ENCODE data around the gene DCST2. TPM values are rescaled to one million over a fixed set of nuclear protein-coding genes. Genes with fewer than 3 reads are reported as not detected.

Gene DCST2
- total and polyA plus RNA-seq, 12 donors = 0.14 to 15.2 (median 1.1) TPM; not detected in 2

DNA sequence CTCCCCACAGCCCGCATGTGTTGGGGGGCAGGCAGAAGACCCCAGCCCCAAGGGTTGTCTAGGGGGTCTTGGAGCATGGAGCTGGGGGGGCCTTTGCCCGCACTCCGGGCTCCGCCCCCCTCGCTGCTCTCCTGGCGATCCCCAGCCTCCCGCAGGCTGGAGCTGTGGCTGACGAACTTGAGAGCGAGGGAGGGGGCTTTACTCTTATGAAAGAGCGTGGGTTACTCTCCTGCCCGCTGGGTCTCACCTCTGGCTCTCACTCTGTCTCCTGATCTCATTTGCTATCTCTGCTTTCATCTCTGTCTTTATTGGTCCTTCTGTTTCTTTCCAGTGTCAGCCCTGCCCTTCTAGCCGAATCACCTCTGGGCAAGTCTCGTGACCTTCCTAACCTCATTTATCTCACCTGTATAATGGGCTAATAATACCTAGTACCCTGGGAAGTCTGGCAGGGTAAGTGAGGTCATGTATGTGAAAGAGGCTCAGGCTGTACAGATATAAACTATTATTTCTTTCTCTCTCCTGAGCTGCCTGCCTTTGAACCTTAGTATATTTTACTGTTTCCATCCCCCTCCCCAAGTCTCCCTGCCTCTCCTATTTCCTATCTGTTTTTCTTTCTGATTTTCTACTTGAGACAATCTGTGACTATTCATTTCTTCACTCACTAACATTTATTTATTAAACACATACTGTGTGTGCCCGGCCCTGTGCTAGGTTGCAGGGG is 30.7 kb upstream of the DCST2 start:
- intact Hi-C loops (cut with DNase I) = loop anchor here in 1 of 2 donors (5.0 kb wide), 1 partner anchor 157 kb away; no protein-coding TSS in a partner anchor
- 5 to 11% (median 6%) methylated on average over 7 to 14 of the region's 14 CpGs for WGBS, 4 donors
- peak overlapping the region; percentile 10 to 94 (median 78) for H3K27ac ChIP-seq

DNA sequence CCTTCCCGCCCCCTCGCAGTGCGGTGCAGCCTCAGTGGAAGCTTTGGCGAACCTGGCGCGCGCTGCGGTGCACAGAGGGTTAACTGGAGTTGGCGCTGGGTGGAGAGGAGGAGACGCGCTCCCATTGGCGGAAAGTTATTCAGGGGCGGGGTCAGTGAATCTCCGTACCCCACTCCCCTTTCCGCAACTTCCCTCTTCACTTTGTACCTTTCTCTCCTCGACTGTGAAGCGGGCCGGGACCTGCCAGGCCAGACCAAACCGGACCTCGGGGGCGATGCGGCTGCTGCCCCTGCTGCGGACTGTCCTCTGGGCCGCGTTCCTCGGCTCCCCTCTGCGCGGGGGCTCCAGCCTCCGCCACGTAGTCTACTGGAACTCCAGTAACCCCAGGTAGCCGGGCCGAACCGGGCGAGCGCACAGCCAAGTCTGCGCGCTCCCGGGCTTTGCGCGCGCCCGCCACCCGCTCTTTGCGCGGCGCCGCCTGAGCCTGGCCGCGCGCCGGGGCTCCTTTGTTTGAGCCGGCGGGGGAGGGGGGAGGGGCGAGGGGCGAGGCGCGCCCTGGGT is 30.0 kb upstream of the DCST2 start, which contains the start of gene EFNA4:
TSS of gene EFNA4 (plus strand) at position 191 of the 561 bp plus-strand sequence. CDS start at position 275, 84 bp downstream.
- TF ChIP-seq, protein P1, sequence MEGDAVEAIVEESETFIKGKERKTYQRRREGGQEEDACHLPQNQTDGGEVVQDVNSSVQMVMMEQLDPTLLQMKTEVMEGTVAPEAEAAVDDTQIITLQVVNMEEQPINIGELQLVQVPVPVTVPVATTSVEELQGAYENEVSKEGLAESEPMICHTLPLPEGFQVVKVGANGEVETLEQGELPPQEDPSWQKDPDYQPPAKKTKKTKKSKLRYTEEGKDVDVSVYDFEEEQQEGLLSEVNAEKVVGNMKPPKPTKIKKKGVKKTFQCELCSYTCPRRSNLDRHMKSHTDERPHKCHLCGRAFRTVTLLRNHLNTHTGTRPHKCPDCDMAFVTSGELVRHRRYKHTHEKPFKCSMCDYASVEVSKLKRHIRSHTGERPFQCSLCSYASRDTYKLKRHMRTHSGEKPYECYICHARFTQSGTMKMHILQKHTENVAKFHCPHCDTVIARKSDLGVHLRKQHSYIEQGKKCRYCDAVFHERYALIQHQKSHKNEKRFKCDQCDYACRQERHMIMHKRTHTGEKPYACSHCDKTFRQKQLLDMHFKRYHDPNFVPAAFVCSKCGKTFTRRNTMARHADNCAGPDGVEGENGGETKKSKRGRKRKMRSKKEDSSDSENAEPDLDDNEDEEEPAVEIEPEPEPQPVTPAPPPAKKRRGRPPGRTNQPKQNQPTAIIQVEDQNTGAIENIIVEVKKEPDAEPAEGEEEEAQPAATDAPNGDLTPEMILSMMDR (IDR thresholded peaks at IDR 0.05) = no peak
- TF ChIP-seq POLR2A (IDR thresholded peaks at IDR 0.05) = peak; percentile 32 to 69
- no peaks in the 10 kb centered on the region for H3K27me3 ChIP-seq
- WGBS, 4 donors = 0 to 1% (median 0%) methylated on average over 17 to 57 of the region's 57 CpGs
- no peaks in the 10 kb centered on the region for H3K9me3 ChIP-seq (replicated peaks in 1 of 3)
- H3K27ac ChIP-seq = peak within 1 kb of the TSS; percentile 20 to 94 (median 78)
- DNase-seq = peak; percentile 85 to 91 (median 89)
- peaks cover 0 to 2% of the 10 kb centered on the region in 2 donors for H3K36me3 ChIP-seq (replicated peaks in 1 of 2)
- peak within 1 kb of the TSS; percentile 60 to 89 (median 68) for H3K4me3 ChIP-seq
- intact Hi-C loops (cut with DNase I) = loop anchor here in 1 of 2 donors (2.0 to 5.0 kb wide), 2 partner anchors 21 to 156 kb away; no protein-coding TSS in a partner anchor
- peaks cover 11 to 36% of the 10 kb centered on the region in 2 donors for H3K4me1 ChIP-seq (replicated peaks in 1 of 2)

More for the DNA sequence above, 30.7 kb upstream of the DCST2 start:
- Histone ChIP-seq H3K36me3 (replicated peaks in 1 of 2) (no peaks in the 10 kb centered on the region), H3K27me3 (no peaks in the 10 kb centered on the region), H3K4me3 (peak overlapping the region in 3 of 4 donors; percentile 63 to 89 (median 74)), H3K4me1 (replicated peaks in 1 of 2) (peaks cover 11 to 40% of the 10 kb centered on the region in 2 donors), H3K9me3 (replicated peaks in 1 of 3) (no peaks in the 10 kb centered on the region)
- peak in 4 of 7 donors; percentile 42 to 62 (median 52) for DNase-seq
- no peak for TF ChIP-seq POLR2A (IDR thresholded peaks at IDR 0.05)
- TF ChIP-seq, protein P1 (IDR thresholded peaks at IDR 0.05) = no peak

DNA sequence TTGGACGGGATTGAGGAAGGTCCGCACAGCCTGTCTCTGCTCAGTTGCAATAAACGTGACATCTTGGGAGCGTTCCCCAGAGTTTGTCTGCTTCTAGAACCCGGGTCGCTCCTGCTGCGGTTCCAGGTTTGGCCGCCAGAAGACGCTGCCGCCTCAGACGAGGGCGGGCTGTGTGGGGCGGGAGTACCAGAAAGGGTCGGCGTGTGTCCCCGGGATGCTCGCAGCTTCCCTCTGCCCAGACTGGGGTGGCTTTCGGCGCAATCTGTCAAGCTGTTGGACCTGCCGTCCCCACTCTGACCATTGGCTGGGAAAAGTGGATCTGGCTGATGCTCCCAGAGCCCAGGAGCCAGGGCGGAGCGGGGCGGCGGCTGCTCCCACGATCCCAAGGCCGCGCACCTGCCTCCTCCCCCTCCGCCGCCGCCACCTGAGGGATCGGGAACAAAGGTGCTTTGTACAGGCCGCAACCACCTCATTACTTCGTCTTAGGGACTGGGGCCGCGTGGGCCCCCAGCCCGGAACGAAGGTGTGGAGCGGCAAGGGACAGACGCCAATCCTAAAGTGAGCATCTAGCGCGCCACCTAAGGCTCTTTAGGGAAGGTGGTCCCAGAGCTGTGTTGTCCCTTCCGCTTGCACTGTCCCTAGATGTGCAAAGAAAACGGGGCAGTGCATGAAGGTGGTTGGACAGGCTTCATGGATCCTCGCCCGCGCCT is 29.3 kb upstream of the DCST2 start:
- H3K4me1 ChIP-seq (replicated peaks in 1 of 2) = peaks cover 11 to 36% of the 10 kb centered on the region in 2 donors
- H3K36me3 ChIP-seq (replicated peaks in 1 of 2) = peaks cover 0 to 10% of the 10 kb centered on the region in 2 donors
- no peaks in the 10 kb centered on the region for H3K9me3 ChIP-seq (replicated peaks in 1 of 3)
- DNase-seq = peak; percentile 55 to 83 (median 76)
- H3K27ac ChIP-seq = peak overlapping the region in 2 of 5 donors; percentile 85 to 94
- H3K27me3 ChIP-seq = no peaks in the 10 kb centered on the region
- no peak for TF ChIP-seq POLR2A (IDR thresholded peaks at IDR 0.05)
- TF ChIP-seq, protein P1 (IDR thresholded peaks at IDR 0.05) = peak; percentile 74 to 89 (median 84)
- intact Hi-C loops (cut with DNase I) = loop anchor here in 1 of 2 donors (2.0 to 5.0 kb wide), 2 partner anchors 22 to 156 kb away; no protein-coding TSS in a partner anchor
- peak overlapping the region in 1 of 4 donors; percentile 89 for H3K4me3 ChIP-seq
- WGBS, 4 donors = 4 to 9% (median 8%) methylated on average over 18 to 46 of the region's 46 CpGs
